WTC11 (cell line): ENCODE data around the gene STK10.

ENCODE experiments used
- CREB1 ChIP-seq: sonication (generic); formaldehyde crosslinking; IDR thresholded peaks from 2 replicates; pipeline ENCODE4 v1.8.0; 2023; ENCODE audit warnings: mild to moderate bottlenecking, missing genetic modification reagents
- CTCF ChIP-seq: fragments of 200-600 bp; IDR thresholded peaks from 2 replicates; pipeline ENCODE4 v1.8.0; 2022; ENCODE audit warnings: antibody characterized with exemption
- MYBL2 ChIP-seq: sonication (generic); formaldehyde crosslinking; IDR thresholded peaks from 2 replicates; pipeline ENCODE4 v1.8.1; 2023; ENCODE audit warnings: mild to moderate bottlenecking, moderate library complexity, missing genetic modification reagents
- TF ChIP-seq, protein P1 (sequence below): sonication (generic); formaldehyde crosslinking; IDR thresholded peaks from 2 replicates; pipeline ENCODE4 v1.8.0; 2022; ENCODE audit warnings: mild to moderate bottlenecking, missing genetic modification reagents

DNA sequence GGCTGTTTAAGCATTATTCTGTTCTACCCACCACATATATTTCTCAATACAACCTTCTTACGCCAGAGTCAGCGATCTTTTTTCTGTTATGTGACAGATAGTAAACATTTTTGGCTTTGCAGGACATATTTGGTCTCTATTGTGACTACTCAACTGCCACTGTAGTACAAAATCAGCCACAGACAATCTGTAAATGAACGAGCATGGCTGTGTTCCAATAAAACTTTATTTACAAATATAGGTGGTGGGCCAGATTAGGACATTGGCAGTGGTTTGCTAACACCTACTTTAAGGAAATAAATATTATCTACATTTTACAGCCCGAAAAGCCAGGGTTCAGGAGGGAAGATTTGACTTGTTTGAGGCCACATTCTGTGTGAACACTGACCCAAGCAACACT is 141.4 kb downstream of the STK10 start:
- TF ChIP-seq CREB1 (CRISPR knock-in tag) (no peak), CTCF (no peak), MYBL2 (no peak)
- TF ChIP-seq, protein P1, sequence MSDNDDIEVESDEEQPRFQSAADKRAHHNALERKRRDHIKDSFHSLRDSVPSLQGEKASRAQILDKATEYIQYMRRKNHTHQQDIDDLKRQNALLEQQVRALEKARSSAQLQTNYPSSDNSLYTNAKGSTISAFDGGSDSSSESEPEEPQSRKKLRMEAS: no peak
